Endothelial cell of umbilical vein (primary cell): ENCODE data around the gene ITM2C. TPM values are rescaled to one million over a fixed set of nuclear protein-coding genes. Genes with fewer than 3 reads are reported as not detected.

Source experiments
- BruUV-seq: library from RNA; stranded (reverse); fragments of 400-500 nt; replicated peaks from 2 replicates; lab custom pipeline; 2021; lab: Mats Ljungman, UMichigan
- CTCF ChIA-PET: fragments of 300-600, 350-600 bp; sonication (Branson Sonifier 250); formaldehyde crosslinking; loops from one replicate; lab custom pipeline; 2021; ENCODE audit warnings: antibody characterized with exemption, inconsistent platforms; lab: Charles Lee
- POLR2A ChIA-PET: fragments of 300-600, 350-600 bp; sonication (Branson Sonifier 250); formaldehyde crosslinking; loops from one replicate; lab custom pipeline; 2021; ENCODE audit warnings: antibody characterized with exemption, inconsistent platforms; lab: Charles Lee
- DNase-seq: peaks from one replicate; pipeline ENCODE4 v3.0.0-alpha.2; 2011; ENCODE audit warnings: low read depth, low spot score
- FAIRE-seq: peaks from 2 replicates; lab custom pipeline; 2011; peaks lifted over from hg19 to GRCh38; lab: Jason Lieb, UNC
- H2AFZ ChIP-seq: 2 replicates; pipeline ENCODE4 v1.6.0; 2012; ENCODE audit warnings: low read depth, low read length, control low read depth, inconsistent platforms
- H3K27ac ChIP-seq: 2 replicates; pipeline ENCODE4 v1.5.1; 2011; ENCODE audit warnings: low read depth, mild to moderate bottlenecking, control low read depth, low read length, moderate library complexity; ENCODE audit not compliant: insufficient read depth
- H3K27me3 ChIP-seq, 2 experiments: 2 replicates each; pipeline versions ENCODE4 v1.6.0 to v1.6.1; 2011; ENCODE audit warnings: low read length in 2 of 2, mixed read lengths in 1 of 2; ENCODE audit not compliant: control insufficient read depth in 2 of 2, insufficient read depth in 2 of 2
- H3K36me3 ChIP-seq, 2 experiments: 2 replicates in 1 of 2; 3 replicates in 1 of 2; pipeline ENCODE4 v1.5.1; 2011; ENCODE audit warnings: low read length in 2 of 2, mild to moderate bottlenecking in 1 of 2, moderate library complexity in 1 of 2; ENCODE audit not compliant: control insufficient read depth in 2 of 2, insufficient read depth in 2 of 2; ENCODE audit errors: extremely low read depth in 1 of 2
- H3K4me1 ChIP-seq: 3 replicates; pipeline ENCODE4 v1.5.1; 2011; ENCODE audit warnings: mild to moderate bottlenecking, low read length; ENCODE audit not compliant: control insufficient read depth, insufficient read depth; ENCODE audit errors: extremely low read depth
- H3K4me2 ChIP-seq: 2 replicates; pipeline ENCODE4 v1.6.1; 2011; ENCODE audit warnings: low read length, control low read depth, mixed read lengths; ENCODE audit not compliant: insufficient read depth
- H3K4me3 ChIP-seq, 3 experiments: fragments of 200-600 bp in 1 of 3; sonication (generic), shearing (Covaris generic) in 1 of 3; replicated peaks in 1 of 3; 2 replicates each; pipeline ENCODE4 v1.5.1; 2011 to 2016; ENCODE audit warnings: control low read depth in 3 of 3, low read length in 3 of 3, mild to moderate bottlenecking in 2 of 3, inconsistent platforms in 1 of 3, low read depth in 1 of 3, moderate library complexity in 1 of 3; ENCODE audit not compliant: insufficient read depth in 1 of 3
- H3K79me2 ChIP-seq: 2 replicates; pipeline ENCODE4 v1.6.0; 2012; ENCODE audit warnings: low read length, inconsistent platforms; ENCODE audit not compliant: control insufficient read depth, insufficient read depth
- H3K9ac ChIP-seq: replicated peaks from 2 replicates; pipeline ENCODE3; 2011; ENCODE audit warnings: low read length, control low read depth; ENCODE audit not compliant: insufficient read depth; ENCODE audit errors: extremely low read depth
- H3K9me1 ChIP-seq: replicated peaks from 3 replicates; pipeline ENCODE4 v1.6.0; 2011; ENCODE audit warnings: mild to moderate bottlenecking, low read length; ENCODE audit not compliant: control insufficient read depth, insufficient read depth; ENCODE audit errors: extremely low read depth
- H3K9me3 ChIP-seq: replicated peaks from 2 replicates; pipeline ENCODE4 v1.5.1; 2012; ENCODE audit warnings: low read length, inconsistent platforms; ENCODE audit not compliant: control insufficient read depth, insufficient read depth
- H4K20me1 ChIP-seq: replicated peaks from 2 replicates; pipeline ENCODE3; 2011; ENCODE audit warnings: mild to moderate bottlenecking, low read length; ENCODE audit not compliant: control insufficient read depth, insufficient read depth; ENCODE audit errors: extremely low read depth
- EZH2 ChIP-seq: IDR thresholded peaks from 2 replicates; pipeline ENCODE4 v1.6.1; 2012; ENCODE audit warnings: borderline replicate concordance, low read depth, mild to moderate bottlenecking, moderate library complexity, low read length, inconsistent platforms; ENCODE audit not compliant: severe bottlenecking
- GATA2 ChIP-seq: IDR thresholded peaks from 2 replicates; pipeline ENCODE4 v1.7.0; 2011; ENCODE audit warnings: low read depth, mild to moderate bottlenecking, moderate library complexity, mixed read lengths, low read length; ENCODE audit not compliant: insufficient read length, insufficient read depth
- JUN ChIP-seq: IDR thresholded peaks from 2 replicates; pipeline ENCODE4 v1.6.1; 2011; ENCODE audit warnings: borderline replicate concordance, low read depth; ENCODE audit not compliant: insufficient read length, insufficient read depth
- MAX ChIP-seq: IDR thresholded peaks from 2 replicates; pipeline ENCODE4 v1.6.1; 2011; ENCODE audit not compliant: insufficient read depth, insufficient read length
- MYC ChIP-seq: IDR thresholded peaks from one replicate; pipeline ENCODE4 v1.6.1; 2011; ENCODE audit warnings: mild to moderate bottlenecking, low read depth, low read length
- POLR2AphosphoS5 ChIP-seq: IDR thresholded peaks from 2 replicates; pipeline ENCODE4 v1.6.1; 2012; ENCODE audit warnings: low read depth, mild to moderate bottlenecking, control low read depth, low read length, moderate library complexity; ENCODE audit not compliant: insufficient read depth
- dilution Hi-C: fragments of 300-500 bp; cut with MboI; formaldehyde crosslinking; loops from one replicate; pipeline ENCODE4 v1.15.0; 2019; ENCODE audit warnings: low sequenced_read_pairs; ENCODE audit not compliant: extremely low pct_ligation_motif_present
- intact Hi-C: fragments of 100-400 bp; cut with micrococcal nuclease; formaldehyde crosslinking; loops from one replicate; pipeline ENCODE4 v1.10.0; 2022
- polyA plus RNA-seq, 4 experiments: library from polyadenylated mRNA; depleted of rRNA in 3 of 4; stranded (reverse) in 3 of 4; unstranded in 1 of 4; fragments of >200 nt; gene quantifications; 2 replicates each; pipeline versions ENCODE4 v1.2.1 to v1.2.3, GENCODE V29; 2011 to 2012; ENCODE audit warnings: missing spikeins in 1 of 4
- total RNA-seq: library from RNA; stranded (reverse); gene quantifications from 2 replicates; pipeline ENCODE4 v1.2.3, GENCODE V29; 2021
- TF ChIP-seq, protein P1 (sequence below), 2 donors: IDR thresholded peaks; 1 replicate in 1 of 2; 2 replicates in 1 of 2; pipeline ENCODE4 v1.5.1; 2011; ENCODE audit warnings: low read length in 2 of 2, mild to moderate bottlenecking in 2 of 2, moderate library complexity in 2 of 2, control low read depth in 1 of 2, inconsistent platforms in 1 of 2, low read depth in 1 of 2; ENCODE audit not compliant: insufficient read depth in 1 of 2; ENCODE audit errors: extremely low read depth in 1 of 2

The ITM2C gene
- total and polyA plus RNA-seq, 2 donors (not counting 3 experiments of a cell fraction or from before 2014, with no cell fraction given), result 12.0 to 12.1 TPM

DNA sequence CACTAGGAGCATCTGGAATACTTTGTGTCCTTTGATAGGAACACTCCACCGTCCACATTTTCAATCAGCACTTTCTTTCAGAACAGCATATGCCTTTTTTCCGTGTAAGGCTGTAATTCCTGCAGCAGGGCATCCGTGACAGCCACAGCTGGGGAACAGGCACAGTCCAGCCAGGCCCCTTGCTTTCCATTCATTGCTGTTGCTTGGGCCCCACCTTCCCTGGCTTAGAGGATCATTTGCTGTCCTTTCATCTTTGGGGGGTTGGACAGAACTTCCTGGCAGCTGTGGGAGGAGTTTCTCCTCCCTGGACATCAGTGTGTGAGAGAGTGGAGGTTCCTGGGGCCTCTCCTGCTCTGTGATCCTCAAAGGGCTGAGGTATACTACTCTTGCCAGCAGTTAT lies 49.7 kb upstream of the ITM2C start:
- H3K36me3 ChIP-seq, result peaks cover 21 to 32% of the 10 kb centered on the region in 2 experiments
- BruUV-seq, result no TSS peak
- H3K4me1 ChIP-seq, result no peaks in the 10 kb centered on the region
- TF ChIP-seq JUN (no peak), GATA2 (no peak), EZH2 (no peak), POLR2AphosphoS5 (no peak), MAX (no peak), MYC (no peak)
- TF ChIP-seq, protein P1, sequence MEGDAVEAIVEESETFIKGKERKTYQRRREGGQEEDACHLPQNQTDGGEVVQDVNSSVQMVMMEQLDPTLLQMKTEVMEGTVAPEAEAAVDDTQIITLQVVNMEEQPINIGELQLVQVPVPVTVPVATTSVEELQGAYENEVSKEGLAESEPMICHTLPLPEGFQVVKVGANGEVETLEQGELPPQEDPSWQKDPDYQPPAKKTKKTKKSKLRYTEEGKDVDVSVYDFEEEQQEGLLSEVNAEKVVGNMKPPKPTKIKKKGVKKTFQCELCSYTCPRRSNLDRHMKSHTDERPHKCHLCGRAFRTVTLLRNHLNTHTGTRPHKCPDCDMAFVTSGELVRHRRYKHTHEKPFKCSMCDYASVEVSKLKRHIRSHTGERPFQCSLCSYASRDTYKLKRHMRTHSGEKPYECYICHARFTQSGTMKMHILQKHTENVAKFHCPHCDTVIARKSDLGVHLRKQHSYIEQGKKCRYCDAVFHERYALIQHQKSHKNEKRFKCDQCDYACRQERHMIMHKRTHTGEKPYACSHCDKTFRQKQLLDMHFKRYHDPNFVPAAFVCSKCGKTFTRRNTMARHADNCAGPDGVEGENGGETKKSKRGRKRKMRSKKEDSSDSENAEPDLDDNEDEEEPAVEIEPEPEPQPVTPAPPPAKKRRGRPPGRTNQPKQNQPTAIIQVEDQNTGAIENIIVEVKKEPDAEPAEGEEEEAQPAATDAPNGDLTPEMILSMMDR (IDR thresholded peaks at IDR 0.05; ENCODE audit: extremely low read depth in 1 of 2, insufficient read depth in 1 of 2, low read depth in 1 of 2, low read length in 2 of 2), result no peak
- no peak overlapping the region for H3K9ac ChIP-seq
- no peak for FAIRE-seq
- ChIA-PET CTCF (interaction anchor here (1.0 to 2.0 kb wide), 5 partner anchors 9 to 197 kb away, joined by 3 to 13 read pairs (median 7); no protein-coding TSS in a partner anchor), POLR2A (no interaction called here)
- no peak overlapping the region for H3K4me3 ChIP-seq
- no peaks in the 10 kb centered on the region for H3K79me2 ChIP-seq
- no peak overlapping the region for H2AFZ ChIP-seq
- H3K4me2 ChIP-seq, result no peak overlapping the region
- H3K27ac ChIP-seq, result no peak overlapping the region
- no peaks in the 10 kb centered on the region for H4K20me1 ChIP-seq
- H3K9me3 ChIP-seq, result no peaks in the 10 kb centered on the region
- dilution Hi-C loops, result no loop called here
- no peak for DNase-seq
- no peaks in the 10 kb centered on the region for H3K9me1 ChIP-seq
- no peaks in the 10 kb centered on the region for H3K27me3 ChIP-seq
- intact Hi-C loops, result no loop called here
